ENCODE measurements around the gene PGAP1. TPM values are rescaled to one million over a fixed set of nuclear protein-coding genes. Genes with fewer than 3 reads are reported as not detected.
"Not testable (repeated sequence)": the region's sequence is repeated elsewhere in the genome, so short reads cannot be mapped to it uniquely, and the experiment has no call there.

The PGAP1 gene
- total RNA-seq, 1 donor from 2014 or later, result 41.1 TPM

- DNase-seq, result peak; percentile 17
Measured at GRCh38 chr2:196944570-196944969, 18.1 kb upstream of the PGAP1 start.

DNA sequence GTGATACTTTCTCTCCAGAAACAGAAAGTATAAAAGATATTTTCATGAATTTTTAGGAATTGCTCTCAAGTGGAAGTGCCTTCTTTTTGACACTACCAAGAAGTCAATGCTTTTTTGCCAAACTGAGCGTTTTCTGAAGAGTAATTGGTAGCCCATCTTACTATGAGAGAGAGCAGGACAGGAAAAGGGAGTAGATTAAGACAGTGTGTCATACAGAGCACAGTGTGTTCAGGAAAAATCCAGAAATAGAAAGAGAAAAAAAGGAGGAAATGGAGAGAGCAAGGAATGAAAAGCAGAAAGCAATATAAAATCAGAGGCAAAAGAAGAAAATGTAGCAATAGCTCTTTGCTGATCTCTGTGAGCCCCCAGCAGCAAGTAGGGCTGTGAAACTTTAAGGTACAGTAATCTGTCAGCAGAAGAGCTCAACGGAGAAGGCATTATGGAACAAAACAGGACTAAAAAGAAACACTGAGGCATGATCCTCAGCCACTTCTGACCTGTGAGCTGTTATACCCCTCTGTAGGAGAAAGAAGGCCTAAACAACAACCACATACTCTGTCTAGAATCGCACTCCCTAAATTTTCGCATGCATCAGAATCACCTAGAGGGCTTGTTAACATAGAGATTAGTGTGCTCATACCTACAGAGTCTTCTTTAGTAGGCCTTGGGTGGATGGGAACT lies 15.0 kb upstream of the PGAP1 start:
- peak; percentile 11 for DNase-seq

- peak; percentile 15 for DNase-seq
Measured at GRCh38 chr2:196939371-196939770, 12.9 kb upstream of the PGAP1 start.

GRCh38 chr2:196935432-196935831 lies 8.9 kb upstream of the PGAP1 start:
- DNase-seq, result no peak

- DNase-seq, result no peak
Measured at GRCh38 chr2:196934672-196935071, 8.2 kb upstream of the PGAP1 start.

GRCh38 chr2:196931555-196931954 lies 5.0 kb upstream of the PGAP1 start:
- no peak for DNase-seq

DNA sequence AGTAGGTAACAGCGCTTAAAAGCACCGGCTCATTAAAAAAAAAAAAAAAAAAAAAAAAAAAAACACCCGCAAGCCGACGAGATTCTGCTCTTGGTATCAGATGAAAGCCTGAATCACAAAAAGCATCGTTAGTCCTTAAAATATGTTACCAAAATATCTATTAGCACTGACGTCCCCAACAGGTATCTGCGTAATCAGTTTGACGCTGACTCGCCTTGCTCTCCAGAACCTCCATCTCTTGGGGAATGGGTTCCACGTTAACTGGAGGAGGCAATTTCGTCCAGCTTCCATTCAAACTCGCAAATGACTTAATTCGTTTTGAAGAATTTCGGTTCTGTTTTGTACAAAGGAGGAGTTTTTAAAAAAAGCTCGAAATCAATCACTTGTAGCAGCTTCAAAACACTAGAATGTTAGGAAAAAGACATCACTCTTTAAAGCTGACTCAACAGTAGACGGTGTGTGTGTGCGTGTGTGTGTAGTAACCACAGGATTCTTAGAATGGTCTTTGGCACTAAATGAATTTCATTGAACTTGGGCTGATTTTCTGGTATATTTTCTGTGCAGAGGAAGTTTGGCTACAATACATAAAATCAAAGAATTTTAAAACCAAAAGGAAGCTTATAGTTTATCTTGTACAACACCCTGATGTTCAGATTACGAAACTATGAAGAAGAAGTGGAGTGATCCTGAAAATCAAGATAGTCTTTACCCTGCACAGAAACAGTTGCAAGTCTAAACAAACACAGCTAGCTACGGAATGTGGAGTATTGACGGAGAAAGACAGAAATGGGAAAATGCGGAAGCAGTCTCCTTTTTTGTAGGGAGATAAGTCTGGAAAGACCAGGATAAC lies 1.1 kb upstream of the PGAP1 start:
- DNase-seq, result peak; percentile 55

DNA sequence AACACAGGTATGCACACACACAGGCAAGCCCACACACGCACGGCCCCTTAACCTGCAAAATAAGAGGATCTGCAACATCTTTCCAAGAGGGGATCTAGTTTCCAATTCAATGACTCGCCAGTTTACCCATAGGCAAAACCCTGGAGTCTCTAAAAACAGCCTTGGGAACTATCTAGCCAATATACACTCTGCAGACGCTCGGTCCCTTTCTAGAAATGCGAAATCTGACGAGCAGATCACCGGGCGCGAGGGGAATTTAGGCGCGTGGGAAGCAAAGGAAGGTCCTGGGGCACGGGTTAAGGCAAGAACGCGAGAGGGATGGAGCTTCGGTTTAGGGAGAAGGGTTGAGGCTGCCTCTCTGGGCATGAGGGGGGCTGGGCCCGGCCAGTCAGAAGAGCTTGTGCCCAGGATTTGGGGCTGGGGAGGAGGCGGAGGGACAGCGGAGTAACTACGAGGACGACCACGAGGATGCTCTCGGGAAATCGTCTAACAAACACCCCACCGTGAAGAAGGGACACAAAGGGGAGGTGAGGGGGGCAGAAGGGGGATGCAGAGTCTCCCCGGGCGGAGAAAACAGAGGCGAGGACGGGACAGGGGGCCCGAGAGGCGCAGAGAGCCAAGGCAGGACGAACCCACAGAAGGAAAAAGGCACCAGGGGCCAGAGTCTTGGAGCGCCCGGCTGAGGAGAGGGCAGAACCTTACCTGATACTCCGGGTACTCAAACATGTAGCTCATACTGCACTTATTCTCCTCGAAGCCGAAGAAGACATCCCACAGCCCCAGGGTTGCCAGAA lies 542 bp downstream of the PGAP1 start:
- peak; percentile 69 for DNase-seq

- peak; percentile 6 for DNase-seq
Measured at GRCh38 chr2:196925051-196925767, 1.3 kb downstream of the PGAP1 start.

GRCh38 chr2:196924051-196924450 lies 2.5 kb downstream of the PGAP1 start:
- DNase-seq, result no peak

GRCh38 chr2:196918927-196919326 lies 7.6 kb downstream of the PGAP1 start:
- no peak for DNase-seq

DNA sequence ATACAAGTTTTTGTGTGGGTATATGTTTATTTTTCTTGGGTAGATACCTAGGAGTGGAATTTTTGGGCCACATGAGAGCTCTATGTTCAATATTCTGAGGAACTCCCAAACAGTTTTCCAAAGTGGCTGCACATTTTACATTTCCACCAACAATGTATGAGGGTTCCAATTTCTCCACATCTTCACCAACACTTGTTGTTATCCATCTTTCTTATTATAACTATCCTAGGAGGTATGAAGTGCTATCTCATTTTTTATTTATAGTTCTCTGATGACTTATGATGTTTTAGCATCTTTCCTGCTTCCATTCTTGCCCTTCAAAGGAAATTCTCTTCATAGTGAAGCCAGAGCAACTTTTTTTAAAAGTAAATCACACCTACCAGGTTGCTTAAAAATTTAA lies 8.7 kb downstream of the PGAP1 start:
- no peak for DNase-seq

- DNase-seq, result no peak
Measured at GRCh38 chr2:196915507-196916189, 10.9 kb downstream of the PGAP1 start.

DNA sequence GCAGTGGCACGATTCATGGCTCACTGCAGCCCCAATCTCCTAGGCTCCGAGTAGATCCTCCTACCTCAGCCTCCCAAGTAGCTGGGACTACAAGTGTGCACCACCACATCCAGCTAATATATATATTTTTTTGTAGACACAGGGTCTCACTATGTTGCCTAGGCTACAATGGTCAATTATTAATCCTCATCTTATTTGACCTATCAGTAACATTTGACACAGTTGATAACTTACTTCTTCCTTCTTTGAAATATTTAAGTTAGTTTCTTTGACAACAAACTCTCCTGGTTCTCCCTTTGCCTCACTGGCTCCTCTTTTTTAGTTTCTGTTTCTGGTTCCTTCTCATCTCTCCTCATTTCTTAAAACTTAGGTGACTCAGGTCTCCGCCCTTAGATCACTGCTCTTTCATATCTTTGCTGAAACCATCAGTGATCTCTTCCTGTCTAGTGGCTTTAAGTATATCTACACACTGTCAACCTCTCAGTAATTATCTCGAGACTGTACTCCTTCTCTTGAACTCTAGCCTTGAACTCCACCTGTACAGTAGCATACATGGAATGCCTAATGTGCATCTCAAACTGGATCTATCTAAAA lies 11.5 kb downstream of the PGAP1 start:
- no peak for DNase-seq

DNA sequence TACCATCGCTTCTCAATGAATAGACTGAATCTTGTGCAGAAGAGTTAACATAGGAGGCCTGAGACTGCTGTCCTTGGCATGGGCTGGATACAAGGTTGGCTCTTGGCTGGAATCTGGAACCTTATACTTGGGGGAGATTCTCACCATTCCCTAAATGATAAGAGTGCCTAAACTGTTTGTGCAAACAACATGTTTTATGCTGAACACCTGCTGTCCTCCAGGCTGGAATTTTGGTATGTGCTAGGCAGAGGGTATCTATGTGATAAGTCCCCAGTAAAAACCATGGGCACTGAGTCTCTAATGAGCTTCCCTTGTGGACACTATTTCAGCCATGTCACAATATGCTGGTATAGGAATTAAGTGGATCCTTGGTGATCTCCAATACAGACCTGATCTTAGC lies 12.8 kb downstream of the PGAP1 start:
- no peak for DNase-seq

GRCh38 chr2:196905365-196905764 lies 21.1 kb downstream of the PGAP1 start:
- not testable (repeated sequence) for DNase-seq

DNA sequence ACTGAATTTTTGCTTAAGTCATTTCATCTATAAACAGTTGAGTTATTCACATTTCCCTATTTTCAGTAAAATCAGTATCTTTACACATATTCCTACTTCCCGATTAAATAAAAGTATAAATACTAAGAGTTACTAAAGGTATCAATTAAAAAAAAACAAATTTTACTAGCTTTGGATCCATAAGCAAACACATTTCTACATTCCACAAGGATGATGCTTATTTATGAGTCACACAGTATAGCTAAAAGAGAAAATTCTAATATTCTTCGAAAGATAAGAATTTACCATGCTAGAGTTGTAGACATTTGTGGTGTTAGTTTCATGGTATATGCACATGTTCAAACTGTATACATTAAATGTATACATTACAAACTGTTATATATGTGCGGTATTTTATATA lies 23.7 kb downstream of the PGAP1 start:
- no peak for DNase-seq

DNA sequence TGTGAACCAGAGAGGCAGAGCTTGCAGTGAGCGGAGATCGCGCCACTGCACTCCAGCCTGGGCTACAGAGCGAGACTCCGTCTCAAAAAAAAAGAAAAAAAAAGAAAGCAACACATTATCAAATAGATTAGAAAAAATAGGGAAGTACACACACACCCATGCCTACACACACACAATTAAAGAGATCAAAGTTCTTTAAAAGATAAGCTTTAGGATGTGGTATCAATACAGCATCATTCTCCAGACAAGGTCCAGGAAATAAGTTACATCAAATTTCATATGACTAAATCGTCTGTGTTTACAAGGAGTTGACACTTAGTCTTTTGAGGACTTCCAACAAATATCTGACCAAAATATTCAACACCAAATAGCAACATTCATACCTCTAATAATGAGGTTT lies 25.7 kb downstream of the PGAP1 start:
- no peak for DNase-seq

DNA sequence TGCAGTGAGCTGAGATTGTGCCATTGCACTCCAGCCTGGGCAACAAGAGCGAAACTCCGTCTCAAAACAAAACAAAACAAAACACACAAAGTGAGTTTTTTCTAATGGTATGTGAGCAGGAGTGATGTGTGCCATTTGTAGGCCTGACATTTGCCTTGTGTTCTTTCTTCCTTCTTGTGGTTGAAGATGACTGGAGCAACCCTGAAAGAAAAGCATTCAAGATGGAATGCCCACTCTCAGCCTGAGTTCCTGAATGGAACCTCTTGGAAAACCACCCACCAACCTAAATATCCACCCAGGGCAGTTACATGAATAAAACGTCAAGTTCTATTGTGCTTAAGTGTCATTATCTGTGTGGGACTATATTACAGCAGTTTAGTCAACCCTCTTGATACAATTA lies 26.5 kb downstream of the PGAP1 start:
- no peak for DNase-seq

DNA sequence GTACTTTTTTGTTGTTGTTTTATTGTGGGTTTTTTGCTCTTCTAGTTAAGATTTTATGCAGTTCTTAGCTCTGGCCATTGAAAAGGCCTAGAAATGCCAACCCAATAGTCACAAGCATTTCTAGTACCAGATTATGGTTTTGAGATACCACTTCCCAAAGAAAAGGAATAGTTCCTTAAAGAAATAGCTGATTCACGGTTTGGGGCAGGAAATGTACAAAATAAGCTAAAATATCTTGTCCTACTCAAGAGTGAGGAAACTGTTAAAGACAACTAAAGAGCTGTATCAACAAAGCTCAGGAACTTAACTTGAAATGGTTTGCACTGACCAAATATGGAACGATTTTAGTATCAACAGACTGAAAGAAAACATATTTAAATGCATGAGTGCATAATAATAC lies 35.4 kb downstream of the PGAP1 start:
- DNase-seq, result no peak

GRCh38 chr2:196887431-196887830 lies 39.1 kb downstream of the PGAP1 start:
- DNase-seq, result no peak

Data from tongue (tissue), 2 donors.